B cell (primary cell): ENCODE measurements around the gene ERC1. TPM values are rescaled to one million over a fixed set of nuclear protein-coding genes. Genes with fewer than 3 reads are reported as not detected.

Experiments
- ATAC-seq: fragments of 200-7000 bp; cut with Tn5 transposase; one replicate; pipeline ENCODE4 v1.10.0; 2021; ENCODE audit warnings: low read depth, mild to moderate bottlenecking, moderate number of reproducible peaks, moderate library complexity
- CTCF ChIA-PET: fragments of 350-600 bp; sonication (Branson Sonifier 250); formaldehyde crosslinking; loops from one replicate; lab custom pipeline; 2021; ENCODE audit warnings: antibody characterized with exemption, inconsistent platforms; lab: Charles Lee
- POLR2A ChIA-PET: fragments of 350-600 bp; sonication (Branson Sonifier 250); formaldehyde crosslinking; loops from one replicate; lab custom pipeline; 2021; ENCODE audit warnings: antibody characterized with exemption; lab: Charles Lee
- DNase-seq: peaks from one replicate; pipeline ENCODE4 v3.0.0; 2013
- H2AFZ ChIP-seq: 2 replicates; pipeline ENCODE4 v1.6.1; 2012; ENCODE audit warnings: mild to moderate bottlenecking, low read depth, low read length; ENCODE audit not compliant: insufficient read depth, poor library complexity, severe bottlenecking
- H3K27ac ChIP-seq, 2 donors: 1 replicate in 1 of 2; 2 replicates in 1 of 2; pipeline ENCODE4 v1.5.1; 2012 to 2013; ENCODE audit warnings: low read length in 2 of 2, mild to moderate bottlenecking in 2 of 2, moderate library complexity in 1 of 2
- H3K27me3 ChIP-seq, 4 experiments: fragments of 200-600 bp in 1 of 4; sonication (generic) in 1 of 4; replicated peaks in 1 of 4; 1 replicate in 2 of 4; 2 replicates in 2 of 4; pipeline versions ENCODE4 v1.6.1 to v1.7.0; 2013 to 2016; ENCODE audit warnings: low read length in 3 of 4, mild to moderate bottlenecking in 2 of 4, mixed read lengths in 1 of 4, moderate library complexity in 1 of 4; ENCODE audit not compliant: insufficient read depth in 4 of 4, control insufficient read depth in 3 of 4; ENCODE audit errors: control extremely low read depth in 1 of 4
- H3K36me3 ChIP-seq, 2 experiments: replicated peaks in 1 of 2; 1 replicate in 1 of 2; 2 replicates in 1 of 2; pipeline versions ENCODE4 v1.6.1 to v1.7.1; 2013; ENCODE audit warnings: low read length in 1 of 2; ENCODE audit not compliant: insufficient read depth in 2 of 2, control insufficient read depth in 1 of 2; ENCODE audit errors: control extremely low read depth in 1 of 2, extremely low read depth in 1 of 2
- H3K4me1 ChIP-seq, 2 donors: fragments of 200-600 bp in 1 of 2; sonication (generic) in 1 of 2; 1 replicate in 1 of 2; 2 replicates in 1 of 2; pipeline versions ENCODE4 v1.5.1 to v1.6.1; 2013 to 2017; ENCODE audit warnings: low read length in 2 of 2; ENCODE audit not compliant: control insufficient read depth in 2 of 2, insufficient read depth in 2 of 2
- H3K4me2 ChIP-seq: replicated peaks from 2 replicates; pipeline ENCODE3; 2012; ENCODE audit warnings: mild to moderate bottlenecking, low read depth, low read length; ENCODE audit not compliant: poor library complexity, severe bottlenecking
- H3K4me3 ChIP-seq, 5 experiments: fragments of 200-600 bp in 1 of 5; sonication (generic) in 1 of 5; 1 replicate in 3 of 5; 2 replicates in 2 of 5; pipeline versions ENCODE4 v1.5.1 to v1.7.0; 2011 to 2016; ENCODE audit warnings: low read length in 4 of 5, mild to moderate bottlenecking in 4 of 5, low read depth in 2 of 5, control low read depth in 1 of 5, moderate library complexity in 1 of 5; ENCODE audit not compliant: insufficient read depth in 1 of 5; ENCODE audit errors: control extremely low read depth in 1 of 5, extremely low read depth in 1 of 5
- H3K79me2 ChIP-seq: fragments of 200-600 bp; sonication (generic); one replicate; pipeline ENCODE4 v1.6.0; 2016; ENCODE audit warnings: low read length; ENCODE audit not compliant: control insufficient read depth, insufficient read depth
- H3K9ac ChIP-seq: fragments of 200-600 bp; sonication (generic); 2 replicates; pipeline ENCODE4 v1.6.1; 2017; ENCODE audit warnings: mild to moderate bottlenecking, low read length, moderate library complexity
- H3K9me3 ChIP-seq, 3 donors: one replicate each; pipeline versions ENCODE4 v1.6.1 to v1.7.1; 2013; ENCODE audit warnings: low read length in 2 of 3; ENCODE audit not compliant: control insufficient read depth in 2 of 3, insufficient read depth in 1 of 3; ENCODE audit errors: control extremely low read depth in 1 of 3
- H4K20me1 ChIP-seq: 2 replicates; pipeline ENCODE4 v1.6.0; 2012; ENCODE audit warnings: mild to moderate bottlenecking, low read length; ENCODE audit not compliant: insufficient read depth, control insufficient read depth, poor library complexity, severe bottlenecking
- H3K27ac Mint-ChIP-seq: one replicate; pipeline ENCODE4 v1.8.0; 2021; ENCODE audit warnings: mixed read lengths
- H3K27me3 Mint-ChIP-seq: one replicate; pipeline ENCODE4 v1.8.0; 2021; ENCODE audit warnings: mixed read lengths
- H3K4me1 Mint-ChIP-seq: one replicate; pipeline ENCODE4 v1.8.0; 2021; ENCODE audit warnings: mixed read lengths
- H3K4me3 Mint-ChIP-seq: one replicate; pipeline ENCODE4 v1.8.0; 2021; ENCODE audit warnings: mixed read lengths
- H3K9me3 Mint-ChIP-seq: one replicate; pipeline ENCODE4 v1.8.0; 2022; ENCODE audit warnings: mixed read lengths; ENCODE audit not compliant: insufficient read depth
- EZH2 ChIP-seq: IDR thresholded peaks from 2 replicates; pipeline ENCODE4 v1.6.1; 2012; ENCODE audit warnings: borderline replicate concordance, low read depth, mild to moderate bottlenecking, moderate library complexity, low read length; ENCODE audit not compliant: insufficient read depth, poor library complexity, severe bottlenecking
- WGBS: methylation state at CpG from one replicate; pipeline ENCODE4 v1.1.5; 2013; ENCODE audit warnings: missing lambda C conversion rate; ENCODE audit not compliant: insufficient coverage; 5-methylcytosine and 5-hydroxymethylcytosine counted together
- intact Hi-C: fragments of 100-400 bp; cut with micrococcal nuclease; formaldehyde crosslinking; loops from one replicate; pipeline ENCODE4 v1.10.0; 2022
- polyA plus RNA-seq: library from polyadenylated mRNA; depleted of rRNA; stranded (reverse); fragments of >200 nt; gene quantifications from 2 replicates; pipeline ENCODE4 v1.2.3, GENCODE V29; 2012
- total RNA-seq, 2 donors: library from RNA; stranded (reverse); fragments of 120-200 nt in 1 of 2; gene quantifications; 1 replicate in 1 of 2; 2 replicates in 1 of 2; pipeline versions ENCODE4 v1.2.3 to v1.2.4, GENCODE V29; 2013 to 2022
- TF ChIP-seq, protein P1 (sequence below): fragments of 200-600 bp; IDR thresholded peaks from one replicate; pipeline ENCODE4 v1.8.0; 2022; ENCODE audit warnings: antibody characterized with exemption, mild to moderate bottlenecking

ERC1 gene
- total and polyA plus RNA-seq, 2 donors (not counting 1 experiment from before 2014, with no cell fraction given), result 4.0 to 77.6 TPM

DNA sequence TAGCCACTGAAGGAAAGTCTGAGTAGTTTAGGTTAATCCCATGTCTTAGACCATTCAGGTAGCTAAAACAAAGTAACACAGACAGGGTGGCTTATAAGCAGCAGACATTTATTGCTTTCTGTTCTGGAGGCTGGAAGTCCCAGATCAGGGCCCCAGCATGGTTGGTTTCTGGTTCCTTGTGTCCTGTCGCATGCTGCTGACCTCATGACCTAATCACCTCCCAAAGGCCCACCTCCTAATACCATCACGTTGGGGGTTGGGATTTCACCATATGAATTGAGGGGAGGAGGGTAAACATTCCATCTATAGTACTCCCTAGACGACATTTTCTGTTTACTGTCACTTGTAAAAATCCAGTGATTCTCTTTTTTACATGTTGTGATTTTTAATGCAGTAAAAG is 454.8 kb downstream of the ERC1 start:
- CTCF ChIA-PET, result interaction anchor here (0.8 to 2.8 kb wide), 2 partner anchors 25 to 328 kb away, joined by 3 to 9 read pairs; no protein-coding TSS in a partner anchor

GRCh38 chr12:1448336-1448735 is 457.3 kb downstream of the ERC1 start:
- intact Hi-C loops, result no loop called here
- DNase-seq (no peak), ATAC-seq (no peak)
- no peaks in the 10 kb centered on the region for H3K79me2 ChIP-seq
- peaks cover 2 to 22% of the 10 kb centered on the region in 2 experiments for H3K36me3 ChIP-seq
- H3K27me3 ChIP-seq, result no peaks in the 10 kb centered on the region
- no peaks in the 10 kb centered on the region for H3K4me1 ChIP-seq
- no peak overlapping the region for H2AFZ ChIP-seq
- Mint-ChIP-seq H3K27me3 (no peaks in the 10 kb centered on the region), H3K27ac (no peak overlapping the region), H3K4me3 (no peak overlapping the region), H3K4me1 (no peaks in the 10 kb centered on the region), H3K9me3 (no peaks in the 10 kb centered on the region)
- no peak overlapping the region for H3K27ac ChIP-seq
- CTCF ChIA-PET, result no interaction called here
- no peaks in the 10 kb centered on the region for H3K9me3 ChIP-seq
- TF ChIP-seq EZH2, result no peak
- TF ChIP-seq, protein P1, sequence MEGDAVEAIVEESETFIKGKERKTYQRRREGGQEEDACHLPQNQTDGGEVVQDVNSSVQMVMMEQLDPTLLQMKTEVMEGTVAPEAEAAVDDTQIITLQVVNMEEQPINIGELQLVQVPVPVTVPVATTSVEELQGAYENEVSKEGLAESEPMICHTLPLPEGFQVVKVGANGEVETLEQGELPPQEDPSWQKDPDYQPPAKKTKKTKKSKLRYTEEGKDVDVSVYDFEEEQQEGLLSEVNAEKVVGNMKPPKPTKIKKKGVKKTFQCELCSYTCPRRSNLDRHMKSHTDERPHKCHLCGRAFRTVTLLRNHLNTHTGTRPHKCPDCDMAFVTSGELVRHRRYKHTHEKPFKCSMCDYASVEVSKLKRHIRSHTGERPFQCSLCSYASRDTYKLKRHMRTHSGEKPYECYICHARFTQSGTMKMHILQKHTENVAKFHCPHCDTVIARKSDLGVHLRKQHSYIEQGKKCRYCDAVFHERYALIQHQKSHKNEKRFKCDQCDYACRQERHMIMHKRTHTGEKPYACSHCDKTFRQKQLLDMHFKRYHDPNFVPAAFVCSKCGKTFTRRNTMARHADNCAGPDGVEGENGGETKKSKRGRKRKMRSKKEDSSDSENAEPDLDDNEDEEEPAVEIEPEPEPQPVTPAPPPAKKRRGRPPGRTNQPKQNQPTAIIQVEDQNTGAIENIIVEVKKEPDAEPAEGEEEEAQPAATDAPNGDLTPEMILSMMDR, result no peak
- 85% methylated on average over 2 of the region's 4 CpGs for WGBS
- POLR2A ChIA-PET, result no interaction called here
- H3K4me3 ChIP-seq, result no peak overlapping the region
- no peak overlapping the region for H3K9ac ChIP-seq
- no peaks in the 10 kb centered on the region for H4K20me1 ChIP-seq
- no peak overlapping the region for H3K4me2 ChIP-seq

More for the DNA sequence above, 454.8 kb downstream of the ERC1 start:
- H3K9ac ChIP-seq, result no peak overlapping the region
- no peaks in the 10 kb centered on the region for H3K4me1 ChIP-seq
- intact Hi-C loops, result no loop called here
- no peak for ATAC-seq
- Mint-ChIP-seq H3K27me3 (no peaks in the 10 kb centered on the region), H3K4me3 (no peak overlapping the region), H3K4me1 (no peaks in the 10 kb centered on the region), H3K27ac (no peak overlapping the region), H3K9me3 (no peaks in the 10 kb centered on the region)
- H4K20me1 ChIP-seq, result no peaks in the 10 kb centered on the region
- no peak for TF ChIP-seq EZH2
- TF ChIP-seq, protein P1, result no peak
- no peak overlapping the region for H3K4me2 ChIP-seq
- WGBS, result no CpG with 5 or more reads among the region's 3 CpGs
- no peak overlapping the region for H3K27ac ChIP-seq
- H3K27me3 ChIP-seq, result no peaks in the 10 kb centered on the region
- H3K79me2 ChIP-seq, result no peaks in the 10 kb centered on the region
- POLR2A ChIA-PET, result no interaction called here
- peaks cover 0 to 18% of the 10 kb centered on the region in 2 experiments for H3K36me3 ChIP-seq
- H3K4me3 ChIP-seq, result no peak overlapping the region
- H2AFZ ChIP-seq, result no peak overlapping the region
- no peaks in the 10 kb centered on the region for H3K9me3 ChIP-seq
- DNase-seq, result no peak
